Glutamatergic neuron (in vitro differentiated cells): ENCODE data around the gene MTHFD1L. TPM values are rescaled to one million over a fixed set of nuclear protein-coding genes. Genes with fewer than 3 reads are reported as not detected.

ENCODE experiments used
- DNase-seq: peaks from one replicate; pipeline ENCODE4 v3.0.0; 2022
- H3K27ac Mint-ChIP-seq: one replicate; pipeline ENCODE4 v1.8.0; 2020; ENCODE audit warnings: mild to moderate bottlenecking, mixed read lengths, inconsistent platforms; ENCODE audit not compliant: unreplicated experiment
- H3K27me3 Mint-ChIP-seq: one replicate; pipeline ENCODE4 v1.8.0; 2020; ENCODE audit warnings: mild to moderate bottlenecking, moderate library complexity, mixed read lengths, inconsistent platforms; ENCODE audit not compliant: unreplicated experiment
- H3K36me3 Mint-ChIP-seq: one replicate; pipeline ENCODE4 v1.8.0; 2020; ENCODE audit warnings: mild to moderate bottlenecking, mixed read lengths, inconsistent platforms; ENCODE audit not compliant: unreplicated experiment
- H3K4me1 Mint-ChIP-seq: one replicate; pipeline ENCODE4 v1.8.0; 2020; ENCODE audit warnings: mild to moderate bottlenecking, low read depth, mixed read lengths, inconsistent platforms; ENCODE audit not compliant: unreplicated experiment
- H3K4me3 Mint-ChIP-seq: one replicate; pipeline ENCODE4 v1.8.0; 2020; ENCODE audit warnings: mild to moderate bottlenecking, mixed read lengths, inconsistent platforms; ENCODE audit not compliant: unreplicated experiment
- H3K9me3 Mint-ChIP-seq: one replicate; pipeline ENCODE4 v1.8.0; 2020; ENCODE audit warnings: mild to moderate bottlenecking, moderate library complexity, mixed read lengths, inconsistent platforms; ENCODE audit not compliant: unreplicated experiment
- CTCF ChIP-seq: fragments of 200-600 bp; sonication (generic); IDR thresholded peaks from one replicate; pipeline ENCODE4 v1.5.0; 2021; ENCODE audit not compliant: partially characterized antibody, unreplicated experiment
- total RNA-seq: library from RNA; stranded (reverse); fragmentation: NEBNext Ultra II Directional; extraction: Animal tissue kit (Norgen Biotek cat#: 25700); gene quantifications from one replicate; pipeline ENCODE4 v1.2.1, GENCODE V29; 2021; ENCODE audit not compliant: unreplicated experiment

The MTHFD1L gene
- total RNA-seq, 1 donor from 2014 or later, result 35.9 TPM

GRCh38 chr6:150925976-150926375 is 60.5 kb downstream of the MTHFD1L start:
- Mint-ChIP-seq H3K9me3 (no peaks in the 10 kb centered on the region), H3K4me3 (no peak overlapping the region), H3K27me3 (no peaks in the 10 kb centered on the region), H3K4me1 (no peaks in the 10 kb centered on the region), H3K27ac (no peak overlapping the region), H3K36me3 (no peaks in the 10 kb centered on the region)
- DNase-seq, result no peak
- no peak for TF ChIP-seq CTCF

GRCh38 chr6:150928882-150929281 is 63.4 kb downstream of the MTHFD1L start:
- H3K4me3 Mint-ChIP-seq, result no peak overlapping the region
- no peaks in the 10 kb centered on the region for H3K27me3 Mint-ChIP-seq
- H3K36me3 Mint-ChIP-seq, result no peaks in the 10 kb centered on the region
- no peaks in the 10 kb centered on the region for H3K9me3 Mint-ChIP-seq
- H3K4me1 Mint-ChIP-seq, result no peaks in the 10 kb centered on the region
- DNase-seq, result peak; percentile 21
- no peak for TF ChIP-seq CTCF
- H3K27ac Mint-ChIP-seq, result no peak overlapping the region

GRCh38 chr6:150929416-150929815 is 63.9 kb downstream of the MTHFD1L start:
- Mint-ChIP-seq H3K4me3 (no peak overlapping the region), H3K4me1 (no peaks in the 10 kb centered on the region), H3K27me3 (no peaks in the 10 kb centered on the region), H3K27ac (no peak overlapping the region), H3K36me3 (no peaks in the 10 kb centered on the region), H3K9me3 (no peaks in the 10 kb centered on the region)
- TF ChIP-seq CTCF, result no peak
- DNase-seq, result no peak

- DNase-seq, result no peak
- no peak for TF ChIP-seq CTCF
- H3K27me3 Mint-ChIP-seq, result no peaks in the 10 kb centered on the region
- no peaks in the 10 kb centered on the region for H3K36me3 Mint-ChIP-seq
- H3K27ac Mint-ChIP-seq, result no peak overlapping the region
- no peaks in the 10 kb centered on the region for H3K9me3 Mint-ChIP-seq
- H3K4me3 Mint-ChIP-seq, result no peak overlapping the region
- H3K4me1 Mint-ChIP-seq, result no peaks in the 10 kb centered on the region
Observed at GRCh38 chr6:150930841-150931240, 65.3 kb downstream of the MTHFD1L start.

- no peaks in the 10 kb centered on the region for H3K36me3 Mint-ChIP-seq
- peaks cover 2% of the 10 kb centered on the region for H3K4me1 Mint-ChIP-seq
- DNase-seq, result no peak
- no peak overlapping the region for H3K4me3 Mint-ChIP-seq
- no peaks in the 10 kb centered on the region for H3K27me3 Mint-ChIP-seq
- no peaks in the 10 kb centered on the region for H3K9me3 Mint-ChIP-seq
- TF ChIP-seq CTCF, result no peak
- H3K27ac Mint-ChIP-seq, result no peak overlapping the region
Observed at GRCh38 chr6:150931405-150931804, 65.9 kb downstream of the MTHFD1L start.
